ENCODE results near the gene TAF1D.

The TAF1D gene

GRCh38 chr11:93736129-93736528 lies 5.2 kb downstream of the TAF1D start (continued):
- TF ChIP-seq TSHZ2 (CRISPR knock-in tag; IDR thresholded peaks at IDR 0.05) (no peak), ZNF565 (CRISPR knock-in tag; conservative IDR thresholded peaks at IDR 0.05; ENCODE audit: low read depth) (no peak)

GRCh38 chr11:93735627-93736026 lies 5.7 kb downstream of the TAF1D start:
- no peak for TF ChIP-seq PPARA (CRISPR knock-in tag; IDR thresholded peaks at IDR 0.05; ENCODE audit: borderline replicate concordance)
- TF ChIP-seq POU6F1 (CRISPR knock-in tag; IDR thresholded peaks at IDR 0.05; ENCODE audit: borderline replicate concordance, low read depth), result no peak
- TF ChIP-seq ZFP30 (CRISPR knock-in tag; IDR thresholded peaks at IDR 0.05), result no peak
- TF ChIP-seq ISL1 (CRISPR knock-in tag; IDR thresholded peaks at IDR 0.05), result no peak
- TF ChIP-seq ZNF565 (CRISPR knock-in tag; conservative IDR thresholded peaks at IDR 0.05; ENCODE audit: low read depth), result no peak
- no peak for TF ChIP-seq CSDC2 (CRISPR knock-in tag; IDR thresholded peaks at IDR 0.05)
- no peak for TF ChIP-seq TCF4 (CRISPR knock-in tag; IDR thresholded peaks at IDR 0.05; ENCODE audit: borderline replicate concordance)
- no peak for ATAC-seq

- TF ChIP-seq ZNF565 (CRISPR knock-in tag; conservative IDR thresholded peaks at IDR 0.05; ENCODE audit: low read depth) (no peak), PPARA (CRISPR knock-in tag; IDR thresholded peaks at IDR 0.05; ENCODE audit: borderline replicate concordance) (no peak), CREB5 (CRISPR knock-in tag; IDR thresholded peaks at IDR 0.05; ENCODE audit: low read depth) (no peak), OSR1 (CRISPR knock-in tag; IDR thresholded peaks at IDR 0.05) (no peak), ZC3H10 (CRISPR knock-in tag; IDR thresholded peaks at IDR 0.05) (no peak), ESRRG (CRISPR knock-in tag; IDR thresholded peaks at IDR 0.05) (no peak), TSHZ2 (CRISPR knock-in tag; IDR thresholded peaks at IDR 0.05) (no peak), ZNF8 (CRISPR knock-in tag; IDR thresholded peaks at IDR 0.05) (no peak), BACH2 (CRISPR knock-in tag; IDR thresholded peaks at IDR 0.05; ENCODE audit: borderline replicate concordance) (no peak), PATZ1 (CRISPR knock-in tag; IDR thresholded peaks at IDR 0.05; ENCODE audit: borderline replicate concordance) (no peak)
- ATAC-seq, result no peak
Observed at GRCh38 chr11:93734427-93735222, 6.7 kb downstream of the TAF1D start.

GRCh38 chr11:93733474-93733873 lies 7.8 kb downstream of the TAF1D start:
- ATAC-seq, result no peak
- TF ChIP-seq ESRRG (CRISPR knock-in tag; IDR thresholded peaks at IDR 0.05) (no peak), POU6F1 (CRISPR knock-in tag; IDR thresholded peaks at IDR 0.05; ENCODE audit: borderline replicate concordance, low read depth) (no peak), ZNF565 (CRISPR knock-in tag; conservative IDR thresholded peaks at IDR 0.05; ENCODE audit: low read depth) (no peak), CREB5 (CRISPR knock-in tag; IDR thresholded peaks at IDR 0.05; ENCODE audit: low read depth) (no peak), ZNF8 (CRISPR knock-in tag; IDR thresholded peaks at IDR 0.05) (no peak), TCF4 (CRISPR knock-in tag; IDR thresholded peaks at IDR 0.05; ENCODE audit: borderline replicate concordance) (no peak), BACH2 (CRISPR knock-in tag; IDR thresholded peaks at IDR 0.05; ENCODE audit: borderline replicate concordance) (no peak), ARNTL (CRISPR knock-in tag; IDR thresholded peaks at IDR 0.05; ENCODE audit: borderline replicate concordance, low read depth) (no peak), TOX (CRISPR knock-in tag; IDR thresholded peaks at IDR 0.05; ENCODE audit: borderline replicate concordance) (no peak), PPARA (CRISPR knock-in tag; IDR thresholded peaks at IDR 0.05; ENCODE audit: borderline replicate concordance) (no peak), CSDC2 (CRISPR knock-in tag; IDR thresholded peaks at IDR 0.05) (no peak), ISL1 (CRISPR knock-in tag; IDR thresholded peaks at IDR 0.05) (no peak), OSR1 (CRISPR knock-in tag; IDR thresholded peaks at IDR 0.05) (no peak), RARB (CRISPR knock-in tag; IDR thresholded peaks at IDR 0.05) (no peak), ZNF70 (CRISPR knock-in tag; IDR thresholded peaks at IDR 0.05) (no peak), SNAI2 (CRISPR knock-in tag; IDR thresholded peaks at IDR 0.05) (no peak)
